GM21367 (cell line): ENCODE results near the gene SFTPB.

Source experiments
- ATAC-seq: cut with Tn5 transposase; IDR thresholded peaks from one replicate; pipeline ENCODE4 v1.9.1; 2021; ENCODE audit not compliant: unreplicated experiment

SFTPB gene

GRCh38 chr2:85702800-85703199 lies 34.8 kb upstream of the SFTPB start:
- ATAC-seq, result no peak

GRCh38 chr2:85702172-85702571 lies 34.2 kb upstream of the SFTPB start:
- no peak for ATAC-seq

- ATAC-seq, result no peak
Measured at GRCh38 chr2:85699325-85699724, 31.3 kb upstream of the SFTPB start.

GRCh38 chr2:85698880-85699254 lies 30.9 kb upstream of the SFTPB start:
- no peak for ATAC-seq

GRCh38 chr2:85698184-85698879 lies 30.3 kb upstream of the SFTPB start:
- ATAC-seq, result no peak

- ATAC-seq, result no peak
Measured at GRCh38 chr2:85697716-85698115, 29.7 kb upstream of the SFTPB start.

GRCh38 chr2:85697096-85697495 lies 29.1 kb upstream of the SFTPB start:
- ATAC-seq, result no peak

GRCh38 chr2:85695691-85696668 lies 28.0 kb upstream of the SFTPB start:
- no peak for ATAC-seq

- ATAC-seq, result no peak
Measured at GRCh38 chr2:85695121-85695520, 27.1 kb upstream of the SFTPB start.

- no peak for ATAC-seq
Measured at GRCh38 chr2:85694052-85695025, 26.3 kb upstream of the SFTPB start, which contains the start of gene GNLY. Gene GNLY, plus strand, starts transcription at chr2:85694358. Its CDS starts 61 bp downstream, at chr2:85694419.

- ATAC-seq, result no peak
Measured at GRCh38 chr2:85692039-85692645, 24.1 kb upstream of the SFTPB start.

GRCh38 chr2:85690932-85691331 lies 22.9 kb upstream of the SFTPB start:
- ATAC-seq, result no peak

GRCh38 chr2:85684806-85685205 lies 16.8 kb upstream of the SFTPB start:
- no peak for ATAC-seq

GRCh38 chr2:85684380-85684779 lies 16.4 kb upstream of the SFTPB start:
- ATAC-seq, result no peak

- ATAC-seq, result no peak
Measured at GRCh38 chr2:85682378-85682777, 14.4 kb upstream of the SFTPB start.

GRCh38 chr2:85681776-85682175 lies 13.8 kb upstream of the SFTPB start:
- no peak for ATAC-seq

- ATAC-seq, result no peak
Measured at GRCh38 chr2:85681372-85681763, 13.4 kb upstream of the SFTPB start.

GRCh38 chr2:85680707-85681371 lies 12.8 kb upstream of the SFTPB start:
- ATAC-seq, result no peak

- ATAC-seq, result peak; percentile 77
Measured at GRCh38 chr2:85678794-85679672, 11.0 kb upstream of the SFTPB start.
